GM18526 (cell line): ENCODE measurements around the gene GPRC5D.

ENCODE experiments used
- POLR2A ChIP-seq: IDR thresholded peaks from 3 replicates; pipeline ENCODE4 v1.6.1; 2011; ENCODE audit not compliant: insufficient read length; ENCODE audit errors: extremely low read depth

Gene GPRC5D

GRCh38 chr12:12907552-12907951 lies 44.4 kb downstream of the GPRC5D start:
- no peak for TF ChIP-seq POLR2A

- TF ChIP-seq POLR2A: no peak
Measured at GRCh38 chr12:12903642-12904609, 48.0 kb downstream of the GPRC5D start.

- TF ChIP-seq POLR2A: no peak
Measured at GRCh38 chr12:12902036-12902435, 49.9 kb downstream of the GPRC5D start.

- TF ChIP-seq POLR2A: no peak
Measured at GRCh38 chr12:12901158-12901791, 50.7 kb downstream of the GPRC5D start.

- no peak for TF ChIP-seq POLR2A
Measured at GRCh38 chr12:12900786-12901157, 51.2 kb downstream of the GPRC5D start.

GRCh38 chr12:12899530-12900380 lies 52.2 kb downstream of the GPRC5D start:
- no peak for TF ChIP-seq POLR2A

GRCh38 chr12:12898911-12899511 lies 53.0 kb downstream of the GPRC5D start:
- TF ChIP-seq POLR2A: no peak

GRCh38 chr12:12898136-12898717 lies 53.7 kb downstream of the GPRC5D start:
- TF ChIP-seq POLR2A: no peak

GRCh38 chr12:12897302-12897701 lies 54.7 kb downstream of the GPRC5D start:
- no peak for TF ChIP-seq POLR2A

- TF ChIP-seq POLR2A: no peak
Measured at GRCh38 chr12:12896260-12896659, 55.7 kb downstream of the GPRC5D start.

- TF ChIP-seq POLR2A: no peak
Measured at GRCh38 chr12:12893438-12893837, 58.5 kb downstream of the GPRC5D start.

GRCh38 chr12:12892681-12893141 lies 59.3 kb downstream of the GPRC5D start:
- TF ChIP-seq POLR2A: no peak

GRCh38 chr12:12891881-12892355 lies 60.1 kb downstream of the GPRC5D start:
- no peak for TF ChIP-seq POLR2A

- TF ChIP-seq POLR2A: no peak
Measured at GRCh38 chr12:12891080-12891880, 60.7 kb downstream of the GPRC5D start, which contains the start of gene GPRC5A. Gene GPRC5A (plus strand): TSS chr12:12891562. CDS start chr12:12908250, 16,688 bp downstream.
